ENCODE data around the gene NDUFS2. TPM values are rescaled to one million over a fixed set of nuclear protein-coding genes. Genes with fewer than 3 reads are reported as not detected.
A peak's percentile ranks its signal among the peaks of the same experiment; 100 is the strongest.

The NDUFS2 gene
- total RNA-seq, 2 experiments from 2014 or later: 87.7 to 95.8 TPM

- Mint-ChIP-seq H3K27me3 (no peaks in the 10 kb centered on the region), H3K9me3 (no peaks in the 10 kb centered on the region), H3K27ac (peak overlapping the region; percentile 28), H3K4me1 (peaks cover 72% of the 10 kb centered on the region), H3K4me3 (no peak overlapping the region), H3K36me3 (peaks cover 15% of the 10 kb centered on the region)
- no peak for DNase-seq
Measured at GRCh38 chr1:161179698-161180097, 22.5 kb upstream of the NDUFS2 start.

- Mint-ChIP-seq H3K4me3 (no peak overlapping the region), H3K36me3 (peaks cover 10% of the 10 kb centered on the region), H3K27ac (peak overlapping the region; percentile 77), H3K4me1 (peaks cover 70% of the 10 kb centered on the region), H3K9me3 (no peaks in the 10 kb centered on the region), H3K27me3 (no peaks in the 10 kb centered on the region)
- no peak for DNase-seq
Measured at GRCh38 chr1:161180639-161181038, 21.5 kb upstream of the NDUFS2 start.

GRCh38 chr1:161182214-161182613 is 20.0 kb upstream of the NDUFS2 start:
- Mint-ChIP-seq H3K27me3 (no peaks in the 10 kb centered on the region), H3K9me3 (no peaks in the 10 kb centered on the region)

GRCh38 chr1:161185282-161185682 is 16.9 kb upstream of the NDUFS2 start:
- Mint-ChIP-seq H3K27ac (peak overlapping the region; percentile 95), H3K9me3 (no peaks in the 10 kb centered on the region), H3K36me3 (peaks cover 1% of the 10 kb centered on the region), H3K27me3 (no peaks in the 10 kb centered on the region), H3K4me1 (peaks cover 73% of the 10 kb centered on the region), H3K4me3 (peak overlapping the region; percentile 68)
- DNase-seq: peak; percentile 74

More at GRCh38 chr1:161182214-161182613, 20.0 kb upstream of the NDUFS2 start:
- Mint-ChIP-seq H3K4me1 (peaks cover 74% of the 10 kb centered on the region), H3K4me3 (peak overlapping the region; percentile 38), H3K27ac (peak overlapping the region; percentile 93), H3K36me3 (peaks cover 3% of the 10 kb centered on the region)
- peak; percentile 64 for DNase-seq

GRCh38 chr1:161185732-161186311 is 16.3 kb upstream of the NDUFS2 start:
- Mint-ChIP-seq H3K4me1 (peaks cover 68% of the 10 kb centered on the region), H3K27ac (peak overlapping the region; percentile 95)

GRCh38 chr1:161187311-161187710 is 14.9 kb upstream of the NDUFS2 start:
- H3K9me3 Mint-ChIP-seq: no peaks in the 10 kb centered on the region
- H3K4me1 Mint-ChIP-seq: peaks cover 57% of the 10 kb centered on the region
- H3K4me3 Mint-ChIP-seq: no peak overlapping the region
- DNase-seq: no peak
- peaks cover 1% of the 10 kb centered on the region for H3K36me3 Mint-ChIP-seq
- no peaks in the 10 kb centered on the region for H3K27me3 Mint-ChIP-seq
- peak overlapping the region; percentile 95 for H3K27ac Mint-ChIP-seq

More at GRCh38 chr1:161185732-161186311, 16.3 kb upstream of the NDUFS2 start:
- H3K36me3 Mint-ChIP-seq: peaks cover 1% of the 10 kb centered on the region
- H3K9me3 Mint-ChIP-seq: no peaks in the 10 kb centered on the region
- H3K4me3 Mint-ChIP-seq: peak overlapping the region; percentile 68
- H3K27me3 Mint-ChIP-seq: no peaks in the 10 kb centered on the region
- DNase-seq: no peak

GRCh38 chr1:161188381-161188780 is 13.8 kb upstream of the NDUFS2 start:
- Mint-ChIP-seq H3K36me3 (no peaks in the 10 kb centered on the region), H3K4me3 (no peak overlapping the region), H3K4me1 (peaks cover 58% of the 10 kb centered on the region), H3K27ac (peak overlapping the region; percentile 50), H3K27me3 (no peaks in the 10 kb centered on the region), H3K9me3 (no peaks in the 10 kb centered on the region)
- DNase-seq: no peak

GRCh38 chr1:161189036-161189435 is 13.1 kb upstream of the NDUFS2 start:
- Mint-ChIP-seq H3K9me3 (no peaks in the 10 kb centered on the region), H3K4me3 (no peak overlapping the region), H3K27me3 (no peaks in the 10 kb centered on the region), H3K36me3 (no peaks in the 10 kb centered on the region), H3K4me1 (peaks cover 54% of the 10 kb centered on the region), H3K27ac (no peak overlapping the region)
- no peak for DNase-seq

GRCh38 chr1:161190962-161191521 is 11.1 kb upstream of the NDUFS2 start:
- no peaks in the 10 kb centered on the region for H3K9me3 Mint-ChIP-seq
- H3K27me3 Mint-ChIP-seq: no peaks in the 10 kb centered on the region
- H3K27ac Mint-ChIP-seq: no peak overlapping the region
- H3K4me3 Mint-ChIP-seq: no peak overlapping the region
- no peaks in the 10 kb centered on the region for H3K36me3 Mint-ChIP-seq
- DNase-seq: no peak
- peaks cover 44% of the 10 kb centered on the region for H3K4me1 Mint-ChIP-seq

GRCh38 chr1:161191971-161192370 is 10.2 kb upstream of the NDUFS2 start:
- H3K36me3 Mint-ChIP-seq: no peaks in the 10 kb centered on the region
- DNase-seq: no peak
- H3K4me3 Mint-ChIP-seq: no peak overlapping the region
- no peaks in the 10 kb centered on the region for H3K9me3 Mint-ChIP-seq
- no peaks in the 10 kb centered on the region for H3K27me3 Mint-ChIP-seq
- peaks cover 36% of the 10 kb centered on the region for H3K4me1 Mint-ChIP-seq
- H3K27ac Mint-ChIP-seq: no peak overlapping the region

- no peaks in the 10 kb centered on the region for H3K27me3 Mint-ChIP-seq
- H3K36me3 Mint-ChIP-seq: no peaks in the 10 kb centered on the region
- no peaks in the 10 kb centered on the region for H3K9me3 Mint-ChIP-seq
- DNase-seq: peak; percentile 59
- H3K4me3 Mint-ChIP-seq: no peak overlapping the region
- no peak overlapping the region for H3K27ac Mint-ChIP-seq
- peaks cover 28% of the 10 kb centered on the region for H3K4me1 Mint-ChIP-seq
Measured at GRCh38 chr1:161192476-161193465, 9.4 kb upstream of the NDUFS2 start.

- Mint-ChIP-seq H3K36me3 (no peaks in the 10 kb centered on the region), H3K4me1 (peaks cover 24% of the 10 kb centered on the region), H3K27ac (no peak overlapping the region), H3K4me3 (no peak overlapping the region), H3K27me3 (no peaks in the 10 kb centered on the region), H3K9me3 (no peaks in the 10 kb centered on the region)
- no peak for DNase-seq
Measured at GRCh38 chr1:161193561-161194235, 8.5 kb upstream of the NDUFS2 start.

GRCh38 chr1:161195171-161195570 is 7.0 kb upstream of the NDUFS2 start:
- H3K27me3 Mint-ChIP-seq: no peaks in the 10 kb centered on the region

GRCh38 chr1:161196111-161196510 is 6.1 kb upstream of the NDUFS2 start:
- Mint-ChIP-seq H3K9me3 (no peaks in the 10 kb centered on the region), H3K4me3 (no peak overlapping the region), H3K27me3 (no peaks in the 10 kb centered on the region), H3K36me3 (no peaks in the 10 kb centered on the region), H3K4me1 (peaks cover 33% of the 10 kb centered on the region), H3K27ac (no peak overlapping the region)
- no peak for DNase-seq

More at GRCh38 chr1:161195171-161195570, 7.0 kb upstream of the NDUFS2 start:
- no peaks in the 10 kb centered on the region for H3K9me3 Mint-ChIP-seq
- H3K27ac Mint-ChIP-seq: peak overlapping the region; percentile 49
- no peak for DNase-seq
- H3K4me1 Mint-ChIP-seq: peaks cover 25% of the 10 kb centered on the region
- no peaks in the 10 kb centered on the region for H3K36me3 Mint-ChIP-seq
- H3K4me3 Mint-ChIP-seq: no peak overlapping the region
